ENCODE results near the gene SNN.
A peak's percentile ranks its signal among the peaks of the same experiment; 100 is the strongest.

The SNN gene

GRCh38 chr16:11685844-11686618, 17.8 kb downstream of the SNN start:
- no peak for TF ChIP-seq POLR2AphosphoS5 (IDR thresholded peaks at IDR 0.05; ENCODE audit: low read depth, low read length)
- no peak for TF ChIP-seq POLR2A (IDR thresholded peaks at IDR 0.05; ENCODE audit: low read depth, low read length)
- no peak for TF ChIP-seq TAF1 (IDR thresholded peaks at IDR 0.05; ENCODE audit: borderline replicate concordance, low read depth, low read length)
- no peak for FAIRE-seq
- no peak for DNase-seq (ENCODE audit: insufficient read length)

DNA sequence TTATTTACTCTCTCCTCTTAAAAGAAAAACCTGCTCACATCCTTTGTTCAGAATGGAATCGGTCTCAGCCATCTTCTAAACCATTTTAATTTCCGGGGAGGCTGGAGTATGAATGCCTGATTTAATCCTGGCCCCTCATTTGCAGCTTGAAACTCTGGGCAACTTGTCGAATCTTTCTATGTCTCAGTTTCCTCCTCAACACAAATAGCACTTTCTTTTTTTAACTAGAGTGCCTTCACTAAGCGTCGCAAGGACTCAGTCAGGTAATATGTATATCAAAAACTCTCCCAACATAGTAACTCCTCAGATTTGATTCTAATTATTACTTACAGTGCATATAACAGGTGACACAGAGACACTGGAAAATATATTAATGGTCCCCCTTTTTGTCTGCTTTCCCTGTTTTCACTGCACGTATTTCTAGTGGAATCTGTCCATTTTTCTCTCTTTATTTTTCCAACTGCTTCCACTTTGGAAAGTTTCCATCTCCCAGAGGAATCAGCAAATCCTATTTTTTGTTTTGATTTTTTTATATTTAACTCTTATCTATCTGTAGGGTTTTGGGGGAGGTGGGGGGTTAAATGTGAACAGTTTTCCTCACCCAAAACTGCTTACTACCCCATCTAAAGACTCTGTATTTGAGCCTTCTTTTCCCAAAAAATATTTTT, 18.6 kb downstream of the SNN start:
- TF ChIP-seq POLR2A (IDR thresholded peaks at IDR 0.05; ENCODE audit: low read depth, low read length) (no peak), TAF1 (IDR thresholded peaks at IDR 0.05; ENCODE audit: borderline replicate concordance, low read depth, low read length) (no peak), POLR2AphosphoS5 (IDR thresholded peaks at IDR 0.05; ENCODE audit: low read depth, low read length) (no peak)
- no peak for FAIRE-seq
- DNase-seq (ENCODE audit: insufficient read length) = no peak

- TF ChIP-seq POLR2AphosphoS5 (IDR thresholded peaks at IDR 0.05; ENCODE audit: low read depth, low read length) (no peak), TAF1 (IDR thresholded peaks at IDR 0.05; ENCODE audit: borderline replicate concordance, low read depth, low read length) (no peak), POLR2A (IDR thresholded peaks at IDR 0.05; ENCODE audit: low read depth, low read length) (no peak)
- DNase-seq (ENCODE audit: insufficient read length) (no peak), FAIRE-seq (no peak)
Observed at GRCh38 chr16:11687601-11688519, 19.6 kb downstream of the SNN start.

DNA sequence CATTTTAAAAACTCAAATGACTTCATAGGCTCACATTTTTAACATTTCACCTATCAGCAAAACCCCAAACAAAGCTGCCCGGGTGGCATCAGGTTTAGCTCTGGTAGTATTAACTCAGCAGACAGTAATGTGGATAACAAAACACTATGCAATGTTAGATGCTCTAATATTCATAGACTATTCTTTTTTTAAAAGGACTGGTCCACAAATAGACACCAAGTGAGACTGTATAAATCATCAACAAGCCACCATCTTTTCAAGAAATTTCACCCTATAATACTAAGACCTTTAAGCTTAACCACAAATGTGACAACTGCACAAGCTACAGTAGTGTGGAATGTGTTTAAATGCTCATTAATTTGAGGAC, 20.2 kb downstream of the SNN start:
- no peak for DNase-seq (ENCODE audit: insufficient read length)
- TF ChIP-seq POLR2AphosphoS5 (IDR thresholded peaks at IDR 0.05; ENCODE audit: low read depth, low read length) (no peak), POLR2A (IDR thresholded peaks at IDR 0.05; ENCODE audit: low read depth, low read length) (no peak), TAF1 (IDR thresholded peaks at IDR 0.05; ENCODE audit: borderline replicate concordance, low read depth, low read length) (no peak)
- no peak for FAIRE-seq

DNA sequence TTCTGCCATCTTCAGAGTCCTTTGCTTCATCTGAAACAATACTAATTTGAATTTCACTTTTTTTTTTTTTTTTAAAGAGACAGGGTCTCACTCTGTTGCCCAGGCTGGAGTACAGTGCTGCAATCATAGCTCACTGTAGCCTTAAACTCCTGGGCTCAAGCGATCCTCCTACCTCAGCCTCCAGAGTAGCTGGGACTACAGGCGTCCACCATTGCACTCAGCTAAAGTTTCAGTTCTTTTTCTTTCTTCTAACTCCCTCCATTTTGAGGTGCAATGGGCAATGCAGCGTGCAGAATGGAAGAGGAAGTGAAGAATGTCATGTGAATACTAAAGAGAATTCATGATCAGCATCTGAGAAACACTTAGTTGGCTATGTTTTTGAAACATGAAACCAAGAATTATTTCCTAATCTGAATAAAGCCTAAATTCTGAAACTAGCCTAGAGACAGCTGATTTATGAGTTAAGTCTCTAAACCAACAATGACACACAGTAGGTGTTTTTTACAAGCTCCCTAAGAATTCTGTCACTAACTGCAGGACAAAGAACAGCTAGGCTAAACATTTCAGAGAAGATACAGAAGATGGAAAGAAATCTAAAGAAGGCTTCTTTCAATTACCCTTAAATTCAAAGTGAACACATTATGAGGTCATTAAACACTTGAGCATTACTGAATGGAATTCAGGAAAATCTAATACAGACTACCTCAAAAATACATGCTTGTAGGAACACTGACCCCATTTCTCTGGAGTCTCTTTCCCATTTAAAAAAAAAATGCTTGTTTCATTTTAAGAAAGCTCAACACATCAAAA, 21.0 kb downstream of the SNN start:
- FAIRE-seq (peak; percentile 87), DNase-seq (ENCODE audit: insufficient read length) (no peak)
- no peak for TF ChIP-seq POLR2A (IDR thresholded peaks at IDR 0.05; ENCODE audit: low read depth, low read length)
- TF ChIP-seq POLR2AphosphoS5 (IDR thresholded peaks at IDR 0.05; ENCODE audit: low read depth, low read length) = no peak
- no peak for TF ChIP-seq TAF1 (IDR thresholded peaks at IDR 0.05; ENCODE audit: borderline replicate concordance, low read depth, low read length)

GRCh38 chr16:11691235-11691634, 23.0 kb downstream of the SNN start:
- DNase-seq (ENCODE audit: insufficient read length) (no peak), FAIRE-seq (no peak)
- TF ChIP-seq POLR2AphosphoS5 (IDR thresholded peaks at IDR 0.05; ENCODE audit: low read depth, low read length) = no peak
- TF ChIP-seq TAF1 (IDR thresholded peaks at IDR 0.05; ENCODE audit: borderline replicate concordance, low read depth, low read length) = no peak
- no peak for TF ChIP-seq POLR2A (IDR thresholded peaks at IDR 0.05; ENCODE audit: low read depth, low read length)

DNA sequence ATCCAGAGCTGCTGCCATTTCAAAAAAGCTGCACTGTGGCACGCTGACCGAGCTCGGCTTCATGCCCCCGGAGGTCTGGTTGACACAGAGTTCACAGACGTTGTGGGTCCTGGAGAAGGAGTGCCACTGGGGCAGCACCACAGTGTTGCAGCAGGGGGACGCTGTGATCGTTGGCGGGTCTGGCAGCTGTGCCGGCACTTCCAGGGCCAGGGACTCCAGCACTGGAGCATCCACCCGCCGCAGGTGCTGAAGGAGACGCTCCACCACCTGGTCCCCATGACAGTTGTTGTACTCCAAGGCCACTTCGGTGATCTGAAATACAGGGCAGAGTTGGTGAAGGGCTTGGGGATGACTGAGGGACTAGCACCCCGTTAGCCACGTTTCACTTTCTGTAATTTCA, 23.5 kb downstream of the SNN start:
- no peak for TF ChIP-seq POLR2A (IDR thresholded peaks at IDR 0.05; ENCODE audit: low read depth, low read length)
- no peak for TF ChIP-seq POLR2AphosphoS5 (IDR thresholded peaks at IDR 0.05; ENCODE audit: low read depth, low read length)
- no peak for TF ChIP-seq TAF1 (IDR thresholded peaks at IDR 0.05; ENCODE audit: borderline replicate concordance, low read depth, low read length)
- no peak for FAIRE-seq
- DNase-seq (ENCODE audit: insufficient read length) = no peak

DNA sequence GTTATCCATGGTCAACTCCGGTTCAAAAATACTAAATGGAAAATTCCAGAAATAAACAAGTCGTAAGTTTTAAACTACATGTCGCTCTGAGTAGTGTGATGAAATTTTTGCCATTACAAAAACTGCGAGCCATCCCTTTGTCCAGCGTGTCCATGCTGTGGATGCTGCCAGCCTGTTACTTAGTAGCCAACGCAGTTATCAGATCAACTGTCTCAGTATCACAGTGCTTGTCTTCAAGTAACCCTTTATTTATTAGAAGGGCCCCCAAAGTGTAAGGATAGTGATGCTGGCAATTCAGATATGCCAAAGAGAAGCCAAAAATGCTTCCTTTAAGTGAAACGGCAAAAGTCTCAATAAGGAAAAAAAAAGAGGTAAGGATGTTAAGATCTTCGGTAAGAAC, 23.9 kb downstream of the SNN start:
- no peak for TF ChIP-seq POLR2AphosphoS5 (IDR thresholded peaks at IDR 0.05; ENCODE audit: low read depth, low read length)
- TF ChIP-seq TAF1 (IDR thresholded peaks at IDR 0.05; ENCODE audit: borderline replicate concordance, low read depth, low read length) = no peak
- no peak; the same call in 1 of the 2 replicates for TF ChIP-seq POLR2A (IDR thresholded peaks at IDR 0.05; ENCODE audit: low read depth, low read length)
- DNase-seq (ENCODE audit: insufficient read length) = no peak
- FAIRE-seq = no peak

DNA sequence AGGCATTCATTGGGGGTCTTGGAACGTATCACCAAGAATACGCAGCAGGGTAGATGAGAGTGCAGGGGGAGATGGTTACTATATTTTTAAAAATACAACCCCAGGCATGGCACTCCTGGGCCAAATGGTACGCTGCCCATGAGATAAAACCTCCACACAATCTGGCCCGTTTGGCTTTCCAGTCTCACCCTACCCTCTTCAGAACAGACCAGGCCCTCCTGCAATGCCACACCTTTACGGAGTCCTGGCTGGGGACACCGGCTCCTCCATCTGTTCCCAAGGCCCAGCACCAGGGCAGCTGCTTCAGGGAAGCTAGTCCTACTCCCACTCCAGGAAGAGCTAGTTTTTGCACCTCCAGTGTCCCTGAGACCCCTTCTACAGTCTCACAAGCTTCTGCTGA, 24.4 kb downstream of the SNN start:
- DNase-seq (ENCODE audit: insufficient read length) (no peak), FAIRE-seq (no peak)
- TF ChIP-seq TAF1 (IDR thresholded peaks at IDR 0.05; ENCODE audit: borderline replicate concordance, low read depth, low read length) = no peak
- no peak for TF ChIP-seq POLR2AphosphoS5 (IDR thresholded peaks at IDR 0.05; ENCODE audit: low read depth, low read length)
- no peak for TF ChIP-seq POLR2A (IDR thresholded peaks at IDR 0.05; ENCODE audit: low read depth, low read length)

DNA sequence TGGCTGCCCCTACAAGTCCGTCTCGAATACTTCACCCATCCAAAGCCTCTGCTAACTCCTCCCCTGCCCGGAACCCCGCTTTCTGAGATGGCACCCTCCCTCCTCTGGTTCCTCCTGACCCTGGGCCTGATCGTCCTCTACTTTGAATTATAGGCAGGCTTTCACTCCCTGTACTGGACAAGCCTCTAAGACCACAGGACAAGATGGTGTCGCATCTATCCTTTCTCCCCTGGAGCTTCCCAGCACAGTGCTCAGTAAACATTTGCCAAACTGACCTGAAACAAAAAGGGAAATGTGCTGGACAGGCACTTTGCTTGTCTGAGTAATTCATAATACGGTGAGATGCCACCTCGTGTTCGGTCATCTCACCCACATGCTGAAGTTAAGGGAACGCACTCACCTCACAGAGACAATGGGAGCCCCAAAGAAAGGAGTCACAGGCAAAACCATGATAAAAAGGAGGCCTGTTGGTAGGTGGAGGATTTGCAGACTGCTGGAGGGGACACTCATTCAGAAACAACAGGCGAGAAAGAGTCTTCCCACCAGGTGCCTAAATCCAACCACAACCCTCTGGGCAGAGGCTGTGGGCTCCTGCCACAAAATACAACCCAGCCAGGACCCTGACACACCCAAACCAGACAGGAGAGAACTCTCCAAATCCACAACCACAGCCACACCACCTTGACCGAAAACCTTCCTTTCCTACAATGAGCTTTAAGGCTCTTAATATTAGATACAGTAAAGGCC, 28.2 kb downstream of the SNN start:
- TF ChIP-seq TAF1 (IDR thresholded peaks at IDR 0.05; ENCODE audit: borderline replicate concordance, low read depth, low read length) (no peak), POLR2AphosphoS5 (IDR thresholded peaks at IDR 0.05; ENCODE audit: low read depth, low read length) (no peak), POLR2A (IDR thresholded peaks at IDR 0.05; ENCODE audit: low read depth, low read length) (no peak)
- no peak for DNase-seq (ENCODE audit: insufficient read length)
- no peak for FAIRE-seq

Measured in GM12892 (cell line).